ENCODE measurements around the gene ITPR1. TPM values are rescaled to one million over a fixed set of nuclear protein-coding genes. Genes with fewer than 3 reads are reported as not detected.
A peak's percentile ranks its signal among the peaks of the same experiment; 100 is the strongest.

ITPR1 gene
- total RNA-seq, 4 donors from 2014 or later, result 184 to 305 (median 218) TPM

DNA sequence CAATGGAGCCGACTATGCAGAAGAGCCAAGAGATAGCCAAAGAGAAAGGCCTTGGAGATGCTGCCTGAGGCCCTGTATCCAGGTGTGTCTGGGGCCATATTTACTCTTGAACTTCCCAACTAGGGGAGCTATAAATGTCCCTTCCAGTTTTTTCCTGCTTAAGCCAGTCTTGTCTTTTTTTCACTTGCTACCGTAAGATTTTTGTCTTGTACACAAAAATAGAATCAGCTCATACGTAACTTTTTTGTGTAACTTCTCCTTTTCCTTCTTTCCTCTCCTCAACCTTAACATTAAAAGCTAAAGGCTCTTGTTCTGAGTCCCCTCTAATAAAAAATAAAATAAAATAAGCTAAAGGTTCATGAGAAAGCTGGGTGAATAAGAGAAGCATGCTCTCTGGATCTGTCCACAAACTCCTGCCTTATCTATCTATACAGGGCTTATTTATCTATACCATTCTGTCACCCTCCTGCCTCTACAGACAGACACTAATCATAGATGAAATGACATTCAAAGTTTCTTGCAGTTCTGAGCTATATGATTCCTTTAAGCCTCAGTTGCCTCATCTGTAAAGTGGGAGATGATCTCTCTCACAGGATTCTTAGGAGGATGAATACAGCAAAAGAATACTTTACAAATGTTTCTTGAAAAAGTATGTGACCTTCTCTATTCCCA, 30.6 kb upstream of the ITPR1 start:
- no peak overlapping the region for H3K27ac ChIP-seq
- no peaks in the 10 kb centered on the region for H3K9me3 ChIP-seq
- H3K27me3 ChIP-seq, result no peaks in the 10 kb centered on the region
- TF ChIP-seq EP300 (IDR thresholded peaks at IDR 0.05), result no peak
- TF ChIP-seq POLR2A (IDR thresholded peaks at IDR 0.05), result no peak
- TF ChIP-seq, protein P1, sequence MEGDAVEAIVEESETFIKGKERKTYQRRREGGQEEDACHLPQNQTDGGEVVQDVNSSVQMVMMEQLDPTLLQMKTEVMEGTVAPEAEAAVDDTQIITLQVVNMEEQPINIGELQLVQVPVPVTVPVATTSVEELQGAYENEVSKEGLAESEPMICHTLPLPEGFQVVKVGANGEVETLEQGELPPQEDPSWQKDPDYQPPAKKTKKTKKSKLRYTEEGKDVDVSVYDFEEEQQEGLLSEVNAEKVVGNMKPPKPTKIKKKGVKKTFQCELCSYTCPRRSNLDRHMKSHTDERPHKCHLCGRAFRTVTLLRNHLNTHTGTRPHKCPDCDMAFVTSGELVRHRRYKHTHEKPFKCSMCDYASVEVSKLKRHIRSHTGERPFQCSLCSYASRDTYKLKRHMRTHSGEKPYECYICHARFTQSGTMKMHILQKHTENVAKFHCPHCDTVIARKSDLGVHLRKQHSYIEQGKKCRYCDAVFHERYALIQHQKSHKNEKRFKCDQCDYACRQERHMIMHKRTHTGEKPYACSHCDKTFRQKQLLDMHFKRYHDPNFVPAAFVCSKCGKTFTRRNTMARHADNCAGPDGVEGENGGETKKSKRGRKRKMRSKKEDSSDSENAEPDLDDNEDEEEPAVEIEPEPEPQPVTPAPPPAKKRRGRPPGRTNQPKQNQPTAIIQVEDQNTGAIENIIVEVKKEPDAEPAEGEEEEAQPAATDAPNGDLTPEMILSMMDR (IDR thresholded peaks at IDR 0.05), result no peak
- TF ChIP-seq POLR2AphosphoS5 (IDR thresholded peaks at IDR 0.05), result no peak
- no peaks in the 10 kb centered on the region for H3K36me3 ChIP-seq
- H3K4me1 ChIP-seq, result peaks cover 0 to 28% (median 0%) of the 10 kb centered on the region in 3 donors
- no peak for ATAC-seq
- H3K4me3 ChIP-seq, result no peak overlapping the region
- WGBS, 2 donors (ENCODE audit: low coverage in 1 of 2), result 85 to 90% methylated on average over 3 of the region's 3 CpGs

DNA sequence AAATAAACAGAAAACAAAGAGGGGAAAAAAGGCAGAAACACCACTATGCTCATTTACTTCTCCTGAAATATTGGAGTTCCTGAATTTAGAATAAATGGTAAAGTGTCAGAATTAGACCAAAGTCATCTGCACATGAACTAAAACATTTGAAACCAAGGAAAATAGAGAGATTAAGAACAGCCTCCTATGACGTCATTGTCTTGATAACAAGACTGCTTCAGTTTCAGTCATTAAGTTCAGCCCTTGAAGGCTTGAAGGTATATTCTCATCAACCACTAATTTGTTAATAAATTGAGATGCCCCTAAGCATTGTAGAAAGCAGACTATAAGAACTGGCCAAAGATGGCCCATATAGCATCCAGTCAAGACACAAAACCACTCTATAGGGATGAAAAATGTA, 28.6 kb upstream of the ITPR1 start:
- no peaks in the 10 kb centered on the region for H3K27me3 ChIP-seq
- 44 to 67% methylated on average over 1 of the region's 1 CpG for WGBS, 2 donors (ENCODE audit: low coverage in 1 of 2)
- no peak for ATAC-seq

DNA sequence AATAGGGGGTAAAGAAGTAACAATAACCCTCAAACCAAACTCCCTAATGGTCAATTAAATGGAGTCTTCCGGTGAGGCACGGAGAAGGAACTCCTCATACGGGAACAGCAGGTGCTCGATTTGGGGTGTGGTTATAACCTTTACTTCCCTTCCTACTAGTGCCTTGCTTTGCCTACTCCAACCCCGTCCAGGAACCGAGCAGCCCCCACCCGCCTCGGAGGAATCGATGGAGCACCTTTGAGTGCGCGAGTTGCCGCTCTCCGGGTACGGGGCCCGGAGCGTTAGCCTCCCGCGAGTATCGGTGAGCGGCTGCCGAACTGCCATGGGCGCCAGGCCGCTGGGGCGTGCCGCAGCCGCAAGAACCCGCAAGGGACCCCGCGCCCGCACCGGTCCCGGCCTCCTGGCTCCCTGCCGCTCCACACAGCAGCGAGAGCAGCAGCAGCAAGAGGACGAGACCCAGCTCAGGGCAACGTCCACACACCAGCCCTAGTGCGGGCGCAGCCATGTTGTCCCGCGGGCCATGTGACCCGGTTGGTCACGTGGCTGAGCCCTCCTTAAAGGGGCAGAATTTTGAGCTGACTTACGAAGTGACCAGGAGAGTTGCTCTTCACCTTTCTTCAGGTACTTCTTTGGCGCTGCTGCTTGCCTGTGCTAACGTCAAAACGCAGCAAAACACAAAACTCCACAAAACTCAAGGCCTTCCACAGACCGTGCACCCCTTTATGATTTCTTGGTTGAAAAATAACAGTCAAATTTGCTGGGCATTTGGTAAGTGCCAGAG, 26.2 kb upstream of the ITPR1 start, which contains the start of gene SUMF1:
TSS of gene SUMF1 (minus strand) at position 529 of the 781 bp plus-strand sequence. CDS start at position 505, 24 bp downstream.
- ATAC-seq, result peak; percentile 94
- H3K27me3 ChIP-seq, result no peaks in the 10 kb centered on the region
- 0 to 3% methylated on average over 7 to 8 of the region's 47 CpGs for WGBS, 2 donors (ENCODE audit: low coverage in 1 of 2)
- no peaks in the 10 kb centered on the region for H3K36me3 ChIP-seq
- peak; percentile 54 to 58 for TF ChIP-seq POLR2A (IDR thresholded peaks at IDR 0.05)
- TF ChIP-seq POLR2AphosphoS5 (IDR thresholded peaks at IDR 0.05), result peak; percentile 70
- TF ChIP-seq, protein P1 (IDR thresholded peaks at IDR 0.05), result no peak
- no peaks in the 10 kb centered on the region for H3K9me3 ChIP-seq
- H3K27ac ChIP-seq, result peak within 1 kb of the TSS; percentile 39 to 89 (median 84)
- peak within 1 kb of the TSS; percentile 63 to 93 for H3K4me3 ChIP-seq
- peaks cover 0 to 25% (median 0%) of the 10 kb centered on the region in 3 donors for H3K4me1 ChIP-seq

More for the DNA sequence above, 28.6 kb upstream of the ITPR1 start:
- Histone ChIP-seq H3K27ac (no peak overlapping the region), H3K4me3 (no peak overlapping the region), H3K9me3 (no peaks in the 10 kb centered on the region), H3K36me3 (no peaks in the 10 kb centered on the region), H3K4me1 (peaks cover 0 to 31% (median 0%) of the 10 kb centered on the region in 3 donors)
- TF ChIP-seq, protein P1 (IDR thresholded peaks at IDR 0.05), result no peak
- TF ChIP-seq POLR2AphosphoS5 (IDR thresholded peaks at IDR 0.05) (no peak), POLR2A (IDR thresholded peaks at IDR 0.05) (no peak), EP300 (IDR thresholded peaks at IDR 0.05) (no peak)

DNA sequence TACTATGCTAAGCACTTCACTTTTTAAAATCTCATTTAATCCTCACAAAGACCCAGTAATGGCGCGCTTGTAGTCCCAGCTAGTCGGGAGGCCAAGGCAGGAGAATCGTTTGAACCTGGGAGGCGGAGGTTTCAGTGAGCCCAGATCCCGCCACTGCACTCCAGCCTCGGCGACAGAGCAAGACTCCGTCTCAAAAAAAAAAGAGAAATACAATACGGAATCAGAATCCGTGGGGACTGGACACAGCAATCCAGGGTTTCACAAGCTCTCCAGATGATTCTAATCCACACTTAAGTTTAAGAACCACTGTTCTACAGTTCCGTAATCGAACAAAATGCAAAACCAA, 25.7 kb upstream of the ITPR1 start:
- WGBS, 2 donors (ENCODE audit: low coverage in 1 of 2), result 66 to 80% methylated on average over 5 to 7 of the region's 13 CpGs
- no peaks in the 10 kb centered on the region for H3K9me3 ChIP-seq
- no peaks in the 10 kb centered on the region for H3K27me3 ChIP-seq
- no peaks in the 10 kb centered on the region for H3K36me3 ChIP-seq
- ATAC-seq, result no peak
- H3K4me3 ChIP-seq, result peak overlapping the region; percentile 63 to 93
- TF ChIP-seq POLR2A (IDR thresholded peaks at IDR 0.05), result no peak
- TF ChIP-seq, protein P1 (IDR thresholded peaks at IDR 0.05), result no peak
- H3K4me1 ChIP-seq, result peaks cover 0 to 19% (median 0%) of the 10 kb centered on the region in 3 donors
- peak overlapping the region; percentile 39 to 89 (median 84) for H3K27ac ChIP-seq

All from gastroesophageal sphincter (tissue), 4 donors.